GM23338 (cell line): ENCODE results near the gene GRM4. TPM values are rescaled to one million over a fixed set of nuclear protein-coding genes. Genes with fewer than 3 reads are reported as not detected.

Experiments used
- CTCF ChIP-seq, 2 experiments: fragments of 200-600 bp in 1 of 2; sonication (generic) in 1 of 2; conservative IDR thresholded peaks; 2 replicates each; pipeline versions ENCODE4 v1.5.1 to v1.6.1; 2016 to 2017; ENCODE audit warnings: antibody characterized with exemption in 2 of 2, low read depth in 2 of 2, mild to moderate bottlenecking in 2 of 2, moderate library complexity in 1 of 2
- ZNF114 ChIP-seq: fragments of 250-450 bp; sonication (Bioruptor Pico); IDR thresholded peaks from 2 replicates; pipeline ENCODE4 v1.5.0; 2020; ENCODE audit warnings: mild to moderate bottlenecking, moderate library complexity
- ZNF331 ChIP-seq: fragments of 250-450 bp; sonication (Bioruptor Pico); IDR thresholded peaks from 2 replicates; pipeline ENCODE4 v1.5.0; 2020; ENCODE audit warnings: low read depth, mild to moderate bottlenecking, moderate library complexity
- ZNF462 ChIP-seq: fragments of 250-450 bp; sonication (Bioruptor Pico); IDR thresholded peaks from 2 replicates; pipeline ENCODE4 v1.5.0; 2020; ENCODE audit warnings: mild to moderate bottlenecking, moderate library complexity
- polyA plus RNA-seq: library from polyadenylated mRNA; unstranded; fragments of >200 nt; fragmentation: Nextera tagmentation; extraction: Ambion mirVana; gene quantifications from 2 replicates; pipeline ENCODE4 v1.2.1, GENCODE V29; 2016
- total RNA-seq: library from RNA; depleted of rRNA; stranded (reverse); fragments of >200 nt; shearing (Covaris generic); gene quantifications from 2 replicates; pipeline ENCODE4 v1.2.3, GENCODE V29; 2014
- TF ChIP-seq, protein P1 (sequence below): IDR thresholded peaks from 2 replicates; pipeline ENCODE4 v1.6.1; 2016; ENCODE audit warnings: antibody characterized with exemption

GRM4 gene
- total and polyA plus RNA-seq, 2 experiments from 2014 or later: 7.0 to 30.6 TPM

GRCh38 chr6:34056305-34057108, 89.4 kb downstream of the GRM4 start (continued):
- TF ChIP-seq ZNF462 (no peak), ZNF114 (CRISPR knock-in tag) (no peak), ZNF331 (CRISPR knock-in tag) (no peak), CTCF (conservative IDR thresholded peaks at IDR 0.05; ENCODE audit: low read depth in 2 of 2) (no peak)
- TF ChIP-seq, protein P1, sequence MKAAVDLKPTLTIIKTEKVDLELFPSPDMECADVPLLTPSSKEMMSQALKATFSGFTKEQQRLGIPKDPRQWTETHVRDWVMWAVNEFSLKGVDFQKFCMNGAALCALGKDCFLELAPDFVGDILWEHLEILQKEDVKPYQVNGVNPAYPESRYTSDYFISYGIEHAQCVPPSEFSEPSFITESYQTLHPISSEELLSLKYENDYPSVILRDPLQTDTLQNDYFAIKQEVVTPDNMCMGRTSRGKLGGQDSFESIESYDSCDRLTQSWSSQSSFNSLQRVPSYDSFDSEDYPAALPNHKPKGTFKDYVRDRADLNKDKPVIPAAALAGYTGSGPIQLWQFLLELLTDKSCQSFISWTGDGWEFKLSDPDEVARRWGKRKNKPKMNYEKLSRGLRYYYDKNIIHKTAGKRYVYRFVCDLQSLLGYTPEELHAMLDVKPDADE: no peak
